Measurements from ENCODE around the gene OMP. TPM values are rescaled to one million over a fixed set of nuclear protein-coding genes. Genes with fewer than 3 reads are reported as not detected.

Gene OMP
- total RNA-seq, 3 donors from 2014 or later: not detected

DNA sequence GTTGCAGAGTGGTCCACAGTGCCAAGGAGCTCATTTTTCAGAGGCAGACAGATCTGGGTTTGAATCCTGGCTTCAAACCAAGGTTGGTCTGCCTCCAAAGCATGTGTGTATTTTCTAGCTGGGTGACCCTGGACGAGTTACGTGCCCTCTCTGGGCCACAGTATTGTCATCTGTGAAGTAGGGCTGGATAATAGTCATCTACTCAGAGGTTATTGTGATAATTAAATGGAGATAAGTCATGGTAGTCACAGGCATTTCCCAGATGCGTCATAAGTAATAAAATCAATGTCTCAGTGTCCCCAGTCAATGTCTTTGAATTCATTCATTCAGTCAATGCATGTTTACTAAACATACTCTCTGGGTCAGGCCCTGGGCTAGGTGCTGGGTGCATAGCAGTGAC, 8.6 kb downstream of the OMP start:
- Histone ChIP-seq H3K9me3 (no peaks in the 10 kb centered on the region), H3K36me3 (no peaks in the 10 kb centered on the region), H3K4me3 (no peak overlapping the region), H3K4me1 (no peaks in the 10 kb centered on the region), H3K27me3 (no peaks in the 10 kb centered on the region), H3K27ac (no peak overlapping the region)
- DNase-seq (ENCODE audit: low spot score in 2 of 2): no peak
- intact Hi-C loops (cut with DNase I; ENCODE audit: low total_unique reads): no loop called here
- TF ChIP-seq CTCF (IDR thresholded peaks at IDR 0.05) (no peak), POLR2A (IDR thresholded peaks at IDR 0.05) (no peak), POLR2AphosphoS5 (IDR thresholded peaks at IDR 0.05) (no peak)

DNA sequence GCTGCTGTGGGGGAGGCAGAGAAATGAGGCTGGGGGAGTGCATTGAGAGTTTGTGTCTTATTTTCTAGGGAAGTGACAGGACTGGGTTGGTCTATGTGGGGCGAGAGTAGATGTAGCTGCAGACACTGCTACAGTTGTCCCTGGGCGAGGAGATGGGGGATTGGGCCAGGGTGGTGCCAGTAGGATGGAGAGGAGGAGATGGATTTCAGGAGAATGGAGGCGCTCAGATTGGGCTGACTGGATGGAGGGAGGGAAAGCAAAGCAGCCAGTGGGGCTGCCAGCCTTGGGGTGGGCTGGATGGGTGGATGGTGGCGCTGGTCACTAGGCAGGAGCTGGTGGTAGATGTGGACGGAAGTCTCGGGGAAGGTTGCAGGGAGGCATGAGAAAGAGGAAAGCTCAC, 9.3 kb downstream of the OMP start:
- TF ChIP-seq POLR2AphosphoS5 (IDR thresholded peaks at IDR 0.05) (no peak), CTCF (IDR thresholded peaks at IDR 0.05) (no peak), POLR2A (IDR thresholded peaks at IDR 0.05) (no peak)
- no peaks in the 10 kb centered on the region for H3K27me3 ChIP-seq
- intact Hi-C loops (cut with DNase I; ENCODE audit: low total_unique reads): no loop called here
- no peaks in the 10 kb centered on the region for H3K9me3 ChIP-seq
- H3K27ac ChIP-seq: no peak overlapping the region
- no peak overlapping the region for H3K4me3 ChIP-seq
- no peaks in the 10 kb centered on the region for H3K36me3 ChIP-seq
- H3K4me1 ChIP-seq: no peaks in the 10 kb centered on the region
- no peak for DNase-seq (ENCODE audit: low spot score in 2 of 2)

GRCh38 chr11:77112641-77113381, 10.2 kb downstream of the OMP start:
- Histone ChIP-seq H3K27me3 (no peaks in the 10 kb centered on the region), H3K9me3 (no peaks in the 10 kb centered on the region), H3K27ac (no peak overlapping the region), H3K4me3 (no peak overlapping the region), H3K36me3 (no peaks in the 10 kb centered on the region), H3K4me1 (no peaks in the 10 kb centered on the region)
- intact Hi-C loops (cut with DNase I; ENCODE audit: low total_unique reads): no loop called here
- DNase-seq (ENCODE audit: low spot score in 2 of 2): no peak
- TF ChIP-seq POLR2A (IDR thresholded peaks at IDR 0.05) (no peak), CTCF (IDR thresholded peaks at IDR 0.05) (no peak), POLR2AphosphoS5 (IDR thresholded peaks at IDR 0.05) (no peak)

DNA sequence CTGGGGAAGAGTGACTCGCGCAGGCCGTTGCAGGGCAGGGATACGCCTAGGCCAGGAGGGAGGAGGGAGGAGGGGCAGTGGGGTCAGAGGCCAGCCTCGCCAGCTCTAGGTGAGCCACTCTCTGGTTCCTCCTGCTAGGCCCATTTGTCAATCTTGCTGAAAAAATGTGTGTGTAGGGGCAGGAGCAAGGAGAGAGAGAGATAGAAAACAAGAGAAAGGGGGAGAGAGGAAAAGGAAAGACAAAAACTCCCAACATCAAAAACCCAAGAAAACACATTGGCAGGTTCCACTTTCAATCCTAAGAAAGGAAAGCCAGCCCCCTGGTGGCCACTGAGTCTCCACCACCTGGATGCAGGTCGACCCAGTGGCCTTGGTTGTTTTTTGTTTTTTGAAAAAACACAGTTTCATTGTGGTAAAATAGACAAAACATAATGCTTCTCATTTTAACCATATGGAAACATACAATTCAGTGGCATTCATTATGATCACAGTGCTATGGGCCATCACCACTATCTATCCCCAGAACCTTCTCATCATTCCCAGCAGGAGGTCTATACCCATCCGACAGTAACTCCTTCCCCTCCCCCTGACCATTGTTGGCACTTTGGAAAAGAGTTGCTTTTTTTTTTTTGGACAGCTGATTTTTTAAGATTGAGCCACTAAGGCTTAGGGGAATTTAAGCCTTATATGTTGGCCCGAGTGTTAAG, 10.9 kb downstream of the OMP start:
- no peaks in the 10 kb centered on the region for H3K9me3 ChIP-seq
- no peak overlapping the region for H3K27ac ChIP-seq
- no peaks in the 10 kb centered on the region for H3K27me3 ChIP-seq
- no peaks in the 10 kb centered on the region for H3K36me3 ChIP-seq
- DNase-seq (ENCODE audit: low spot score in 2 of 2): no peak
- TF ChIP-seq POLR2A (IDR thresholded peaks at IDR 0.05): no peak
- peak in 1 of 3 donors; percentile 17 for TF ChIP-seq CTCF (IDR thresholded peaks at IDR 0.05)
- intact Hi-C loops (cut with DNase I; ENCODE audit: low total_unique reads): no loop called here
- no peaks in the 10 kb centered on the region for H3K4me1 ChIP-seq
- no peak overlapping the region for H3K4me3 ChIP-seq

- intact Hi-C loops (cut with DNase I; ENCODE audit: low total_unique reads): no loop called here
- H3K4me1 ChIP-seq: no peaks in the 10 kb centered on the region
- no peak for DNase-seq (ENCODE audit: low spot score in 2 of 2)
- H3K9me3 ChIP-seq: no peaks in the 10 kb centered on the region
- H3K36me3 ChIP-seq: no peaks in the 10 kb centered on the region
- H3K27me3 ChIP-seq: no peaks in the 10 kb centered on the region
- TF ChIP-seq POLR2A (IDR thresholded peaks at IDR 0.05) (no peak), CTCF (IDR thresholded peaks at IDR 0.05) (no peak), POLR2AphosphoS5 (IDR thresholded peaks at IDR 0.05) (no peak)
- no peak overlapping the region for H3K4me3 ChIP-seq
- H3K27ac ChIP-seq: no peak overlapping the region
These were observed 11.4 kb downstream of the OMP start for GRCh38 chr11:77114089-77114463.
